WTC11 (cell line): ENCODE data around the gene ZNF581. TPM values are rescaled to one million over a fixed set of nuclear protein-coding genes. Genes with fewer than 3 reads are reported as not detected.

ENCODE experiments used
- ATAC-seq: fragments of 200-7000 bp; cut with Tn5 transposase; 2 replicates; pipeline ENCODE4 v1.10.0; 2021; ENCODE audit warnings: mild to moderate bottlenecking, moderate library complexity
- CTCF ChIA-PET: fragments of 300-600 bp; sonication (Branson Sonifier 250); formaldehyde crosslinking; loops from one replicate; lab custom pipeline; 2021; ENCODE audit warnings: antibody characterized with exemption; lab: Charles Lee
- POLR2A ChIA-PET: fragments of 350-600 bp; sonication (Branson Sonifier 250); formaldehyde crosslinking; loops from one replicate; lab custom pipeline; 2021; ENCODE audit warnings: antibody characterized with exemption; lab: Charles Lee
- DNase-seq: peaks from one replicate; pipeline ENCODE4 v3.0.0; 2021; ENCODE audit warnings: low spot score
- H3K27ac Mint-ChIP-seq: 2 replicates; pipeline ENCODE4 v1.8.0; 2021; ENCODE audit warnings: mixed read lengths
- H3K27me3 Mint-ChIP-seq: 2 replicates; pipeline ENCODE4 v1.8.0; 2021; ENCODE audit warnings: low read depth, mild to moderate bottlenecking, moderate library complexity, mixed read lengths
- H3K36me3 Mint-ChIP-seq: 2 replicates; pipeline ENCODE4 v1.8.0; 2021; ENCODE audit warnings: mixed read lengths
- H3K4me1 Mint-ChIP-seq: 2 replicates; pipeline ENCODE4 v1.8.0; 2022; ENCODE audit warnings: mixed read lengths
- H3K4me3 Mint-ChIP-seq: 2 replicates; pipeline ENCODE4 v1.8.0; 2021; ENCODE audit warnings: mild to moderate bottlenecking, moderate library complexity, mixed read lengths
- H3K9me3 Mint-ChIP-seq: 2 replicates; pipeline ENCODE4 v1.8.0; 2021; ENCODE audit warnings: mixed read lengths
- ARID4B ChIP-seq: sonication (generic); formaldehyde crosslinking; IDR thresholded peaks from 2 replicates; pipeline ENCODE4 v1.8.0; 2023; ENCODE audit warnings: missing genetic modification reagents, mild to moderate bottlenecking, borderline replicate concordance
- CREM ChIP-seq: sonication (generic); formaldehyde crosslinking; IDR thresholded peaks from 2 replicates; pipeline ENCODE4 v1.8.1; 2022; ENCODE audit warnings: mild to moderate bottlenecking, missing genetic modification reagents, moderate library complexity
- FOXJ3 ChIP-seq: sonication (generic); formaldehyde crosslinking; IDR thresholded peaks from 2 replicates; pipeline ENCODE4 v1.9.0; 2021; ENCODE audit warnings: missing genetic modification reagents, mild to moderate bottlenecking, borderline replicate concordance
- GTF2I ChIP-seq: fragments of 250-450 bp; sonication (Bioruptor Pico); conservative IDR thresholded peaks from 2 replicates; pipeline ENCODE4 v1.4.0; 2021; ENCODE audit warnings: mild to moderate bottlenecking
- KAT7 ChIP-seq: sonication (generic); formaldehyde crosslinking; IDR thresholded peaks from 2 replicates; pipeline ENCODE4 v1.8.1; 2023; ENCODE audit warnings: missing genetic modification reagents, mild to moderate bottlenecking, borderline replicate concordance
- MAX ChIP-seq: sonication (generic); formaldehyde crosslinking; IDR thresholded peaks from 2 replicates; pipeline ENCODE4 v1.8.0; 2022; ENCODE audit warnings: mild to moderate bottlenecking, missing genetic modification reagents
- NR2C2 ChIP-seq: sonication (generic); formaldehyde crosslinking; IDR thresholded peaks from 2 replicates; pipeline ENCODE4 v1.8.0; 2022; ENCODE audit warnings: mild to moderate bottlenecking, missing genetic modification reagents
- SMAD4 ChIP-seq: sonication (generic); formaldehyde crosslinking; IDR thresholded peaks from 2 replicates; pipeline ENCODE4 v1.8.0; 2022; ENCODE audit warnings: mild to moderate bottlenecking, missing genetic modification reagents
- SP1 ChIP-seq: sonication (generic); formaldehyde crosslinking; conservative IDR thresholded peaks from 2 replicates; pipeline ENCODE4 v1.8.1; 2022; ENCODE audit warnings: missing genetic modification reagents
- ZNF121 ChIP-seq: sonication (generic); formaldehyde crosslinking; IDR thresholded peaks from 2 replicates; pipeline ENCODE4 v1.8.0; 2023; ENCODE audit warnings: missing genetic modification reagents
- ZNF396 ChIP-seq: fragments of 250-450 bp; sonication (Bioruptor Pico); IDR thresholded peaks from 2 replicates; pipeline ENCODE4 v1.8.0; 2021; ENCODE audit warnings: mild to moderate bottlenecking, moderate library complexity, borderline replicate concordance
- ZNF423 ChIP-seq: fragments of 250-450 bp; sonication (Bioruptor Pico); IDR thresholded peaks from 2 replicates; pipeline ENCODE4 v2.1.2; 2022; ENCODE audit warnings: mild to moderate bottlenecking, moderate library complexity
- total RNA-seq: library from RNA; stranded (reverse); gene quantifications from 3 replicates; pipeline ENCODE4 v1.2.3, GENCODE V29; 2021
- TF ChIP-seq, protein P1 (sequence below): sonication (generic); formaldehyde crosslinking; IDR thresholded peaks from 2 replicates; pipeline ENCODE4 v1.8.1; 2023; ENCODE audit warnings: mild to moderate bottlenecking, moderate library complexity, missing genetic modification reagents
- TF ChIP-seq, protein P2 (sequence below): sonication (generic); formaldehyde crosslinking; IDR thresholded peaks from 2 replicates; pipeline ENCODE4 v1.8.1; 2022; ENCODE audit warnings: mild to moderate bottlenecking, missing genetic modification reagents, moderate library complexity, borderline replicate concordance
- TF ChIP-seq, protein P3 (sequence below): fragments of 250-450 bp; sonication (Bioruptor Pico); conservative IDR thresholded peaks from 2 replicates; pipeline ENCODE4 v1.9.0; 2021; ENCODE audit warnings: mild to moderate bottlenecking

The ZNF581 gene
- total RNA-seq, 1 experiment from 2014 or later = 100 TPM

DNA sequence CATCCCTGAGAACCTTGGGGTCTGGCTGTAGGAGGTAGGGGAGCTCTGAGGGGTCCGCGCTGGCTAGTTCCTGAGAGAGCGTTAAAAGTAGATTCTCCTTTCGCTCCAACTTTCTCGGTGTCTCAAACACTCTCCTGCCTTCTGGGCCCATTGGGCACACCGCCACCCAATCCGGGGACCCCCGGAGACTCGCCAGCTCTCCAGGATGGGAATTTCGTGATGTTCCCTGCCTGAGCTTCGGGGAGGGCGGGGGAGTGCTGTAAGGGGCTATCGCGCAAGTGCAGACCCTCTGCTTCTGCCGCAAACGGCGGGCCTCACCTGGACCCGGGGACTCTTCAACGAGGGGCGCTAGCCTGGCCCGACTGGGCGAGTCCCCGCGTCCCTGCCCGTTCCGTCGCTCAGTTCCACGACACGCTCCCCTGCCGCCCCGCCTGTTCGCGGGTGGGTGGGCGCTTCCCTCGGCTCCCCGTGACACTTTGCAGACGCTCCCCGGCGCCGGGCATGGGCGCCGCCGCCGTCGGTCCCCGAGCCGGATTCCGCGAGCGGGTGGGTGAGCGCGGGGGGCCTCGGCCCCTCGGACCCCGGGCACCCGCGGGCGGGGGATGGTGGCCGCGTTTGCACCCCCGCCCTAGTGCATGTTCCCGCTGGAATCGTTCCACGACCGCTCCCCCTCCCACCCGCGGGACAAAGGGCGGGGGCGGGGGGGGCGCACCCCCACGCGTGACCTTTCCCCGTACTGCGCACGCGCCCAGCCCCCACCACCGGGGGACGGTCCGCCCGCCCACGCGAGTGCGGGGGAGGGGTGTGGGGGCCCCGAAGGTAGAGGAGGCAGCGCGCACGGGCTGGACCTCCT lies 4.5 kb downstream of the ZNF581 start, which contains the start of gene CCDC106 (continued):
- TF ChIP-seq, protein P1, sequence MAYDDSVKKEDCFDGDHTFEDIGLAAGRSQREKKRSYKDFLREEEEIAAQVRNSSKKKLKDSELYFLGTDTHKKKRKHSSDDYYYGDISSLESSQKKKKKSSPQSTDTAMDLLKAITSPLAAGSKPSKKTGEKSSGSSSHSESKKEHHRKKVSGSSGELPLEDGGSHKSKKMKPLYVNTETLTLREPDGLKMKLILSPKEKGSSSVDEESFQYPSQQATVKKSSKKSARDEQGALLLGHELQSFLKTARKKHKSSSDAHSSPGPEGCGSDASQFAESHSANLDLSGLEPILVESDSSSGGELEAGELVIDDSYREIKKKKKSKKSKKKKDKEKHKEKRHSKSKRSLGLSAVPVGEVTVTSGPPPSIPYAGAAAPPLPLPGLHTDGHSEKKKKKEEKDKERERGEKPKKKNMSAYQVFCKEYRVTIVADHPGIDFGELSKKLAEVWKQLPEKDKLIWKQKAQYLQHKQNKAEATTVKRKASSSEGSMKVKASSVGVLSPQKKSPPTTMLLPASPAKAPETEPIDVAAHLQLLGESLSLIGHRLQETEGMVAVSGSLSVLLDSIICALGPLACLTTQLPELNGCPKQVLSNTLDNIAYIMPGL (CRISPR knock-in tag) = peak; percentile 85
- 0 out of 2 replicates have a peak, but pooled peaks have one; percentile 42 for TF ChIP-seq ARID4B (CRISPR knock-in tag)
- 0 out of 2 replicates have a peak, but pooled peaks have one; percentile 26 for TF ChIP-seq KAT7 (CRISPR knock-in tag)
- 0 out of 2 replicates have a peak, but pooled peaks have one; percentile 17 for TF ChIP-seq ZNF121 (CRISPR knock-in tag)
- TF ChIP-seq SP1 (CRISPR knock-in tag) = peak; percentile 74
- TF ChIP-seq MAX = peak; percentile 64; the same call in 1 of the 2 replicates
- TF ChIP-seq NR2C2 = no peak
- peak; percentile 39; the same call in 1 of the 2 replicates for TF ChIP-seq ZNF423 (CRISPR knock-in tag)
- TF ChIP-seq, protein P2, sequence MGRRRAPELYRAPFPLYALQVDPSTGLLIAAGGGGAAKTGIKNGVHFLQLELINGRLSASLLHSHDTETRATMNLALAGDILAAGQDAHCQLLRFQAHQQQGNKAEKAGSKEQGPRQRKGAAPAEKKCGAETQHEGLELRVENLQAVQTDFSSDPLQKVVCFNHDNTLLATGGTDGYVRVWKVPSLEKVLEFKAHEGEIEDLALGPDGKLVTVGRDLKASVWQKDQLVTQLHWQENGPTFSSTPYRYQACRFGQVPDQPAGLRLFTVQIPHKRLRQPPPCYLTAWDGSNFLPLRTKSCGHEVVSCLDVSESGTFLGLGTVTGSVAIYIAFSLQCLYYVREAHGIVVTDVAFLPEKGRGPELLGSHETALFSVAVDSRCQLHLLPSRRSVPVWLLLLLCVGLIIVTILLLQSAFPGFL (CRISPR knock-in tag) = 0 out of 2 replicates have a peak, but pooled peaks have one; percentile 14
- TF ChIP-seq GTF2I (CRISPR knock-in tag) = no peak
- 0 out of 2 replicates have a peak, but pooled peaks have one; percentile 41 for TF ChIP-seq SMAD4
- no peak for TF ChIP-seq FOXJ3 (CRISPR knock-in tag)

GRCh38 chr19:55648585-55649267 lies 5.3 kb downstream of the ZNF581 start:
- TF ChIP-seq ZNF396 (CRISPR knock-in tag) (no peak), CREM (no peak)
- TF ChIP-seq, protein P3, sequence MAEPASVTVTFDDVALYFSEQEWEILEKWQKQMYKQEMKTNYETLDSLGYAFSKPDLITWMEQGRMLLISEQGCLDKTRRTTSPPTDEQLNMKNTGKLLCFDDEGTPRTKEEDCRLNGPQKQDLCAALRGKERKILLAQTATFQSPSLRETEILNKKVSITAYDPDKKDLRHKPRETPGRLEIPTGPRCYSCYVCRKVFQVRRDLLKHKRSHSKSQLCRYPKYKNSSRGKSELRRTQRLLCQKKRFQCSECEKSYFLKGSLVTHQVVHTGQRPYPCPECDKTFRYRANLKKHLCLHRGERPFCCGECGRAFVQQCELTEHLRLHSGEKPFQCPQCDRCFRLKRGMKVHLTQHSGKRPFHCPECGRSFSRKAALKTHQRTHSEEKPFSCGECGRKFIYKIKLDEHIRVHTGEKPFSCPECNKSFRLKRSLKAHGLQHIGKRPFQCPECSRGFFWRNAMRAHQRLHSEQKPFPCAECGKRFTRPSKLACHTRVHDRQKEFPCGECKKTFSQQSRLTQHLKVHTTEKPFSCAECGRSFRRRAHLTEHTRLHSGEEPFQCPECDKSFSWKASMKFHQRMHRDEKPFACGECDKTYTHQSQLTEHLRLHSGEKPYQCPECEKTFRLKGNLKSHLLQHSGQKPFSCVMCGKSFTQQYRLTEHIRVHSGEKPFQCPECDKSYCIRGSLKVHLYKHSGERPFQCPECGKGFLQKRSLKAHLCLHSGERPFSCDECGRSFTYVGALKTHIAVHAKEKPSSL (CRISPR knock-in tag) = no peak
- Mint-ChIP-seq H3K27ac (no peak overlapping the region), H3K4me3 (peak overlapping the region; percentile 78), H3K27me3 (no peaks in the 10 kb centered on the region), H3K4me1 (peaks cover 21% of the 10 kb centered on the region), H3K36me3 (peaks cover 16% of the 10 kb centered on the region), H3K9me3 (no peaks in the 10 kb centered on the region)
- ChIA-PET CTCF (interaction anchor here (0.9 to 4.6 kb wide), 5 partner anchors 16 to 195 kb away, joined by 3 to 25 read pairs (median 7); partner anchors contain the start of gene ZNF865), POLR2A (no interaction called here)
- DNase-seq (no peak), ATAC-seq (peak; percentile 5; the same call in 1 of the 2 replicates)
